Posterior vena cava (tissue), 2 donors: ENCODE data around the gene FHL2. TPM values are rescaled to one million over a fixed set of nuclear protein-coding genes. Genes with fewer than 3 reads are reported as not detected.

ENCODE experiments used
- DNase-seq: peaks from one replicate; pipeline ENCODE4 v3.0.0-alpha.2; 2020; ENCODE audit warnings: low spot score
- intact Hi-C, 2 donors: fragments of 100-400 bp; cut with DNase I; formaldehyde crosslinking; loops; one replicate each; pipeline versions ENCODE4 v1.14.1 to v1.14.2; 2022 to 2023
- total RNA-seq, 2 donors: library from RNA; stranded (reverse); fragmentation: NEBNext Ultra II Directional; extraction: Animal tissue kit (Norgen Biotek cat#: 25700); gene quantifications; one replicate each; pipeline ENCODE4 v1.2.1, GENCODE V29; 2021
- donor health status: DM: yes; HTN: yes; CAD: no.
- donor health status: DM: yes; HTN: yes; CAD: no.

The FHL2 gene
- total RNA-seq, 2 donors from 2014 or later = 119 to 126 TPM

- intact Hi-C loops = no loop called here
- DNase-seq = no peak
These were observed 14.6 kb downstream of the FHL2 start for GRCh38 chr2:105384216-105384615.

DNA sequence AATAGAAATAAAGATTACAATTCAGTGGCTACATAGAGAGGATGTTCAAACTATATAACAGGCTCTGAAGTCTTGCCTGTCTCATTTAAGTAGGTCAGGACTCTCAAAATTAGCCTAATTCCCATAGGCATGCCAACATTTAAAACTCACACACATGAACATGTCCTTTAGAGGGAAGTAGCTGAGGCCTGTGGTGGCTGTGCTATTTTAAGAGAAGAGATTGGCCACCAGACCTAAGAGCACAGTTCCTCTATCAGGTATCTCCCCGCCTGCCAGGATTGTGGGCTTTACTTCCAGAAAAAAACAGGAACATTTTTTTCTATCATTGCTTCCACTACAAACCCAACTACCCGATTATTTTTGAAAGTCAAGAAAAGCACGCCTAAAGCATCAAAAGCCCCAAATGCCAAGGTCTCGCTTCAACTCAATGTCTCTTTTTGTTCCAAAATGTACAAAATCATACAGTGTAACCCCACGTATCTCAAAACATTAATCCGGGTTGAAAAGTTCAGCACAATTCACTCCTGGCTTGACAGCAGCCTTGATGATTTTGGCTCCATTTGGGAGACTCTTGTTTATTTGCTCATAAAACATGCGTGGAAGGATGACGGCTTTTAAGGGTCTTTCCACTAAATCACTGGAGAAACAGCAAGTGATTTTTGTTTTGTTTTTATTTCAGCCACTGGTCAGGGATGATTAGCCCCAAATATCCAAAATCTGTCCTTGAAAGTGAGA lies 15.3 kb downstream of the FHL2 start:
- DNase-seq = peak; percentile 14
- intact Hi-C loops = no loop called here

- intact Hi-C loops = no loop called here
- peak; percentile 23 for DNase-seq
These were observed 16.7 kb downstream of the FHL2 start for GRCh38 chr2:105382177-105382576.

DNA sequence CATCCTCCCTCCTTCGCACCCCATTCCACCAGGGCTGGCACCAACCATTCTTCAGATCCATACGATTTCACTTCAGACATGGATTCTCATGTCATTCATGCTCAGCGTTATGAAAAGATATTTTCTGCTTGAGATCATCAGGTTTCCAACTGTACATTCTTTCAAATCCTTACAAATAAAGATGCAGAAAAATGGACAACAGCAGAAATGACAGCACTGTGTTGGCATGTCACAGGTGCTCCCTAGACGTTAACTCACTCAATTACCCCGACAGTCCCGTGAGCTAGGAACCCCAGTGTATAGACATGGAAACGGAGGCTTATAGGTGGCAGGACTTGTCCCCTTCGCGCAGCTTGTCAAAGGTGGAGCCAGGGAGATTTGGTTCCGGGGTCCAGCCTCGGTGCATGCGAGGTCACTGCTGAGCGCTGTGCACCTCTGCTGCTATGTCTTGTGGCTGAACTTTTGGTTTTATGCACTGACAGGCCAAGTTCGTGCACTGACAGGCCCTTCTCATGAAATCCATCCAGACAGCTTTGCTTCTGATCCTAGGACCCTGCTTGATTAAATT lies 17.7 kb downstream of the FHL2 start:
- intact Hi-C loops = no loop called here
- no peak for DNase-seq

DNA sequence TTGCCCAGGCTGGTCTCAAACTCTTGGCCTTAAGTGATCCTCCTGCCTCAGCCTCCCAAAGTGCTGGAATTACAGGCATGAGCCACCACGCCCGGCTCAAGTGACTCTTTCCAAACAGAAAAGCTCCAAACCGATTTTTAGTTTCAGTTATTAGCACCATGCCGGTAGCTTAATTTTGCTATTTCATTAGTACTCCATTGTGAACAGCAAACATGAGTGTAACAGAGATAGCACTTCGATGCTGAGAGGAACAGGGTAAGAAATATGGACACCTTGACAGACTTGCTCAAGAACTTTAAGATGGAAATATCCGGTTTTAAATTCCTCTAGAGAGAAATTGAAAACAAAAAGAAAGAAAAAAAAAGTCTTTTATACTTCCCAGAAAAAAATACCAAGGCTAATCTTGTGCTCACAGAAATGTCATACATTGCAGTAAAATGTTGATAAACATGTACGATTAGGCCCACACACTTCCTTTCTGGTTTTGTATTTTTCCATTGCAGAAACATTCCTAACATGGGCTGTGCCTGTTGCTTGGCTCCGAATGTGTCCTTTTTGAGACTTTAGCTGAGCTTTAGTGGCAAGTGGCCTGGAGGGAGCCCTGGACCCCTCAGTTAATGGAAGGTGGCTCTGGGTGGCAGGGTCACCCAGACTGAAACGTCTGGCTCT lies 18.3 kb downstream of the FHL2 start:
- peak; percentile 78 for DNase-seq
- intact Hi-C loops = no loop called here

DNA sequence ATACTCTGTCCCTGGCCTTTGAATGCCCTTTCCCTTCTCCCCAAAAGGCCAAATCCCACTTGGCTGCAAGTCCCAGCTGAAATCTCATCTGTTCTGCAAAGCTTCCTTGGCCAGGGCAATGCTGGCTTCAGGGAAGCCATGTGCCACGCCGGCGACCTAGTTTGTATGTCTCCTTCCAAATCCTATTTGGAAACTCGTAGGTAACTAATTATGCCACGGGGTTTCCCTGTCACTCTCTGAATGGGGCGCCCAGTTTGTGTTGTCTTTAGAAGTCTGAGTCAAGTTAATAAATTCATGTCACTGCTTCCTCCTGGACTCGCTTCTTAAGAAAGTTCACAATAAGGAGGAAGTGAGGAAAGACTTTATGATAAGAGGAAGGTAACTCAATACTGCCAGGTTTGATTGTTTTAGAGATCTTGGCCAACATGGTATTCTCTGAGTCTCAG lies 19.1 kb downstream of the FHL2 start:
- DNase-seq = no peak
- intact Hi-C loops = loop anchor here in 1 of 2 donors (10.0 kb wide), 1 partner anchor 135 kb away; no protein-coding TSS in a partner anchor

DNA sequence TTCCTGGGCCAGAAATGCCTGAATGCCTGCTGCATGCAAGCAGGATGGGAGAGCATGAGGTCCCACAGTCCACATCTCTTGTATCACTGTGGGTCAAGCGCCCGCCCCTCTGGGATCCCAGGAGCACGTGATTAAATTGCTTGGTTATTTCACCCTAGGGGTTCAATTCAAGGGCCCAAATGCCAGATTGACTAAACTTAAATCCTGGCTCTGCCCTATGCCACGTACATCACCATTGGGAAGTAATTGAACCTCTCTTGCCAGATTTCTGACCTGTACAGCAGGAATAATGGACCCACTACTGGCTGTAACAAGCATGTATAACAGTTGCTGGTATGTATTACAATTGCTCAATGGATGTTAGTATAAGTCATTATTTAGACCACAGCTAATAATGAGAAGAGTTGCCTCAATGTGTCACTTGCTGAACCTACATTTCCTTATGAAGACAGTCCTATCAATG lies 19.9 kb downstream of the FHL2 start:
- no peak for DNase-seq
- intact Hi-C loops = loop anchor here in 1 of 2 donors (10.0 kb wide), 1 partner anchor 136 kb away; no protein-coding TSS in a partner anchor

DNA sequence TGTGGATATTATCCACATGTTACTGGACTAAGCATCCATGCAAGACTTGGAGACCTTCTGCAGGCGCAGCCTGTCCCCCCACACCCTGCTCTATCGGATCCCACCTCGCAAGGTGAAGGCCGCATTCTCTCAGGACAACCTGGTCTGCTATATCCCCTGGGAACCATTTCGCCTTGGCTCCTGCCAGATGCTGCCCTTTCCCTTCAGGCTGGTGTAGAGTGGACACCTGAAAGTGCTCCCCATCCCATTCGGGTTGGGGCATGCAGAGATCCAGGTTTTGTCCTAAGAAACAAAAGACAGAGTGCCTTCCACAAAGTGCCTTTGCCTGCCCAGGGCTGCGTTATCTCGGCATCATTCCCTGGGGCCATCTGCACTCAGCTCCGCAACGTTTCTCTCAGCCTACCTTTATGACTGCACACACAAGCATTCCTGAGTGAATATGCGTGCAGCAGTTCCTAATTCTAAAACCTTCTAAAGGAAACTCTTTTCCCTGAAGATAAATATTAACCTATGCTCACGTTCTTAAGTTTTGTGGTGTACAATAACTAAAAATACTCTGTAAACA lies 20.5 kb downstream of the FHL2 start:
- intact Hi-C loops = loop anchor here in 1 of 2 donors (10.0 kb wide), 1 partner anchor 136 kb away; no protein-coding TSS in a partner anchor

GRCh38 chr2:105377871-105378270 lies 21.0 kb downstream of the FHL2 start:
- no peak for DNase-seq
- intact Hi-C loops = loop anchor here in 1 of 2 donors (10.0 kb wide), 1 partner anchor 137 kb away; no protein-coding TSS in a partner anchor

More for the DNA sequence above, 20.5 kb downstream of the FHL2 start:
- DNase-seq = no peak

DNA sequence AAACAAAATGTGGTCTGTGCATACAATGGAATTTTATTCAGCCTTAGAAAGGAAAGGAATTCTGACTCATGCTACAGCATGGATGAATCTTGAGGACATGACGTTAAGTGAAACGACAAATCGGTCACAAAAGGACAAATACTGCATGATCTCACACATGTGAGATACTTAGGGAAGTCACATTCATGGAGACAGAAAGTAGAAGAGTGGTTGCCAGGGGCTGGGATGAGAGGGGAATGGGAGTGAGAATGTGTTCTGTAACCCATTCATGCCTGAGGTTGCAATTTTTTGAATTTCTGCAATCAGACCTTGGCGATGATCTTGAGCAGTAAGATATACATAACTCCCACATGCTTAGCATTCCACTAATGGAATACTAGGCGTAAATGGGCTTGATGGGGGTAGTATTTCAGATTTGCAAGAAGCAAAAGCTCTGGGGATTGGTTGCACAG lies 22.0 kb downstream of the FHL2 start:
- intact Hi-C loops = loop anchor here in 1 of 2 donors (10.0 kb wide), 1 partner anchor 138 kb away; no protein-coding TSS in a partner anchor
- no peak for DNase-seq

DNA sequence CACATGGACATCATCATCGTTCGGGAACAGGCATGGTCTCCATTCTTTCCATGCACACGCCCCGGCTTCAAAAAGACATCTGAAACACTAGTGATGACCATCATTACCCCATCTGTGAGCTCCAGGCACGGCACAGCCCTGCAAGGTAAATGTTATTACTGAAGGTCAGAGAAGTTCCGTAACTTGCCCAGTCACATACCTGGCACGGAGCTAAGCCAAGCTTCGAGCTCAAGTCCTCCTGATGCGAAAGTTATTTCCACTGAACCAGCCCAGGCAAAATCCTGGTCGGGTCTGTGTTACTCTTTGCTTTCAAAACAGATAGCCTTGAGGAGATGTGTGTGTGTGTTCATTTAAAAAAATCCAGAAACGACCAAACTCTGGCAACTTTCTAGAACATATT lies 22.8 kb downstream of the FHL2 start:
- intact Hi-C loops = loop anchor here in 1 of 2 donors (10.0 kb wide), 1 partner anchor 139 kb away; no protein-coding TSS in a partner anchor
- no peak for DNase-seq

DNA sequence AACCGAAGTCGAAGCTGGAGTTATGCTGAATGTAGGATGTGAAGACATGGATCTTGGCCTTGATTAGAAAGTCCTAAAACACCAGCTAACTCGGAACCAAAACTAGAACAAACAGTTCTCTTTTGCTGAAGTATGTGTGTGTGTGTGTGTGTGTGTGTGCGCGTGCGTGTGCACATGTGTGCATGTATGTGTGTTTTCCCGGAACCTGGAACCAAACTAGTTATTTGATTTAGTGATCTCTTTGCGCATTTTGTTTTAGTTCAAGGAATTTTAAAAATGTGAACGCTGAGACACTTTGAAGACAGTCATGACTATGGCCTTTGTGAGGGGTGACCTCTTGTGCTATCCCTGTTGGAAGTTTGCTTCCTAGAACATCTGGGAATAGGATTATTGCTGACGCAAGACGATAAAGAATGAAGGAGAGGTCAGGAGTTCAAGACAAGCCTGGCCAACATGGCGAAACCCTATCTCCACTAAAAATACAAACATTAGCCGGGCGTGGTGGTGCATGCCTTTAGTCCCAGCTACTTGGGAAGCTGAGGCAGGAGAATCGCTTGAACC lies 23.8 kb downstream of the FHL2 start:
- DNase-seq = no peak
- intact Hi-C loops = loop anchor here in 1 of 2 donors (10.0 kb wide), 1 partner anchor 140 kb away; no protein-coding TSS in a partner anchor

GRCh38 chr2:105373895-105374401 lies 24.9 kb downstream of the FHL2 start:
- DNase-seq = no peak
- intact Hi-C loops = loop anchor here (5.0 to 10.0 kb wide), 2 partner anchors 141 to 143 kb away; no protein-coding TSS in a partner anchor

DNA sequence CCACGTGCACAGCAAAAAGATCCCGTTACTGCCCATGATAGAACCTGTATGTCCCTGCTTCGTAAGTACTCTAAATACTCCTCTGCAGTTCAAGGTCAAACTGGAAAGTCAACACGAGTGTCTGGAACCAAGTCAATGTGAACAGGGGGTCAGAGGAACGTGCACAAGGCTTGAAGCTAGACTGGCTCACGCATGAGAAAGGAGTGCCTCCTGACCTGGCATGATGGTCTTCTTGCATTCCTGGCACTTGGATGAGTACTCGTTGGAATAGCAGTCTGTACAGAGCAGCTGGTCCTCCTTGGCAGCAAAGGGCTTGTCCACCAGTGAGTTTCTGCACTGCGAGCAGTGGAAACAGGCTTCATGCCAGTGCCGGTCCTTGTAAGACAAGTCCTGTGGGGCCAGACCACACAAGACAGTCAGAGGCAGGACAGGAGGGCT lies 25.5 kb downstream of the FHL2 start:
- intact Hi-C loops = loop anchor here (5.0 to 10.0 kb wide), 2 partner anchors 141 to 144 kb away; no protein-coding TSS in a partner anchor
- peak; percentile 87 for DNase-seq

GRCh38 chr2:105371810-105372209 lies 27.0 kb downstream of the FHL2 start:
- no peak for DNase-seq

DNA sequence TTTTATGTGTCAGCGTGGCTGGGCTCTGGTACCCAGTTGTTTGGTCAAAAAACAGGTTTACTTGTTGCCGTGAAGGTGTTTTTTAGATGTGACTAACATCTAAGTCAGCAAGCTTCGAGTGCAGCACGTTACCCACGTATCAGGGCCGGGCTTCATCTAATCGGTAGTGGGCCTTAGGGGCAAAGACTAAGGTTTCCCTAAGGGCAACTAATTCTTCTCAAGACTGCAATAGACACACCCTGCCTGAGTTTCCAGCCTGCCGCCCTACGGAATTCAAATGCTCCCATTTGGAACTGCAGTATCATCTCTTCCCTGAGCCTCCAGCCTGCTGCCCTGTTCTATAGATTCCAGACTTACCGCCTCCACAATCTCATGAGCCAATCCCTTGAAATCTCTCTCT lies 27.7 kb downstream of the FHL2 start:
- DNase-seq = no peak
- intact Hi-C loops = loop anchor here (5.0 to 10.0 kb wide), 2 partner anchors 144 to 146 kb away; no protein-coding TSS in a partner anchor

More at GRCh38 chr2:105371810-105372209, 27.0 kb downstream of the FHL2 start:
- intact Hi-C loops = loop anchor here (5.0 to 10.0 kb wide), 2 partner anchors 143 to 145 kb away; no protein-coding TSS in a partner anchor

- intact Hi-C loops = loop anchor here (5.0 to 10.0 kb wide), 2 partner anchors 145 to 147 kb away; no protein-coding TSS in a partner anchor
- DNase-seq = peak; percentile 95
These were observed 28.8 kb downstream of the FHL2 start for GRCh38 chr2:105369777-105370690.
